Kidney epithelial cell (primary cell): ENCODE data around the gene ESCO1. TPM values are rescaled to one million over a fixed set of nuclear protein-coding genes. Genes with fewer than 3 reads are reported as not detected.

Experiments
- DNase-seq: peaks from one replicate; pipeline ENCODE4 v3.0.0-alpha.2; 2010; ENCODE audit warnings: low read depth
- H3K27me3 ChIP-seq: 2 replicates; pipeline ENCODE4 v1.6.0; 2011; ENCODE audit warnings: low read length; ENCODE audit not compliant: control insufficient read depth, insufficient read depth
- H3K36me3 ChIP-seq: 2 replicates; pipeline ENCODE4 v1.5.1; 2011; ENCODE audit warnings: low read length; ENCODE audit not compliant: control insufficient read depth, insufficient read depth
- H3K4me3 ChIP-seq: 2 replicates; pipeline ENCODE4 v1.5.1; 2011; ENCODE audit warnings: low read depth, mild to moderate bottlenecking, control low read depth, low read length
- CTCF ChIP-seq: IDR thresholded peaks from 2 replicates; pipeline ENCODE4 v1.5.1; 2011; ENCODE audit warnings: mild to moderate bottlenecking, moderate library complexity, low read length, control low read depth, inconsistent platforms; ENCODE audit not compliant: insufficient read depth, poor library complexity, severe bottlenecking
- total RNA-seq: library from RNA; depleted of rRNA; stranded (reverse); fragments of >200 nt; gene quantifications from 2 replicates; pipeline ENCODE4 v1.2.3, GENCODE V29; 2015

The ESCO1 gene
- total RNA-seq, 1 donor from 2014 or later: 18.9 TPM

GRCh38 chr18:21489919-21490495, 110.5 kb downstream of the ESCO1 start:
- Histone ChIP-seq H3K4me3 (no peak overlapping the region), H3K27me3 (no peaks in the 10 kb centered on the region), H3K36me3 (no peaks in the 10 kb centered on the region)
- DNase-seq: no peak
- TF ChIP-seq CTCF: no peak

DNA sequence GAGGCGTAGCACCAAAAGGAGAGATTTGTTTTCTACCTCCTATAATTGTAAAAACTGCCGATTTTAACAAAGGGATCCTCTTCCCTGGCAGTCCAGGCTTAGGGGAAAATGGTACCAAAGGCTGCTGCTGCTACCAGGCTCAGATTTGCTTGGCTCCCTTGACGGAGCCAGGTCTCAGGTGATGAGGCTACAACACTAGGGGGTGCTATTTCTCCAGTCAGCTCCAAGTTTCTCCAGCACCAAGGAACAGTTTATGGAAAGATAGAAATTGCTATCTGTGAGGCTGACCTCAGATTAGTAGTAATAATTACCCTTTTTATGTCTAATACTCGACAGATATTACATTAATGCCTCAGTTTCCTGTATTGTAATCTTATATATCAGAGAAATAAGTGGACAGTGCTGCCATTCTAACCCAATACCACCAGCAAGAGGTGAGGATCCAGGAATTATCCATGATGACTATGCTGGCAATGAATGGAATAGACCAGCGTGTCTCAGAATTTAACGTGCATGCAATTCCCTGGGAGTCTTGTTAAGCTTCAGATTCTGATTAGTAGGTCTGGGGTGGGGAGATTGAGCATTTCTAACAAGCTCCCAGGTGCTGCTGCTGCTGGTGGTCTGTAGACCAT, 111.3 kb downstream of the ESCO1 start:
- TF ChIP-seq CTCF: peak; percentile 75
- DNase-seq: peak; percentile 1
- H3K4me3 ChIP-seq: no peak overlapping the region

DNA sequence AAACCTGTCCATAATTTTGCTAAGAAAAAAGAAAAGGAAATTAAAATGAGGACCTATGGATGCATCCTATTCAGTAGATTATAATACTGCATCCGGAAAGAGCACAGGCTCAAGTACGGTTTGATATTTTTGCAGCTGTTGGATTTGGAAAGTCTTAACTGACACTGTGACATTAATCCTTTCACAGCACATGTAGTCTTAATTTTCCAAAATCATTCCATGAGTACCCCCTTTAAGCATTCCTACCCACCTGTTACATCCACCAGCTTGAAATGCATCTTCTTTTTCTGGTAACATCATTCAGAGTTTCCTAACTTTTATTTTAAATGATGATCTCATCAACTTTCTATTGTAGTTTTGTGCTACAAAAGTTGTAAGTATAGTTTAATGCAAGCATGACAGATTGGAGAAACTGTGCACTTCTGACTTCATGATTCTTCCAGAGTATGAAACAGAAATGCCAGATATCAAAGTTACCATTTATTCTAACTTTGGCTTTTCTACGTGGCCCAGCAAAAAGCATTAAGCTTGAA, 113.5 kb downstream of the ESCO1 start:
- Histone ChIP-seq H3K27me3 (no peaks in the 10 kb centered on the region), H3K4me3 (no peak overlapping the region), H3K36me3 (no peaks in the 10 kb centered on the region)
- no peak for DNase-seq
- TF ChIP-seq CTCF: no peak

More for the DNA sequence above, 111.3 kb downstream of the ESCO1 start:
- H3K27me3 ChIP-seq: no peaks in the 10 kb centered on the region
- no peaks in the 10 kb centered on the region for H3K36me3 ChIP-seq

DNA sequence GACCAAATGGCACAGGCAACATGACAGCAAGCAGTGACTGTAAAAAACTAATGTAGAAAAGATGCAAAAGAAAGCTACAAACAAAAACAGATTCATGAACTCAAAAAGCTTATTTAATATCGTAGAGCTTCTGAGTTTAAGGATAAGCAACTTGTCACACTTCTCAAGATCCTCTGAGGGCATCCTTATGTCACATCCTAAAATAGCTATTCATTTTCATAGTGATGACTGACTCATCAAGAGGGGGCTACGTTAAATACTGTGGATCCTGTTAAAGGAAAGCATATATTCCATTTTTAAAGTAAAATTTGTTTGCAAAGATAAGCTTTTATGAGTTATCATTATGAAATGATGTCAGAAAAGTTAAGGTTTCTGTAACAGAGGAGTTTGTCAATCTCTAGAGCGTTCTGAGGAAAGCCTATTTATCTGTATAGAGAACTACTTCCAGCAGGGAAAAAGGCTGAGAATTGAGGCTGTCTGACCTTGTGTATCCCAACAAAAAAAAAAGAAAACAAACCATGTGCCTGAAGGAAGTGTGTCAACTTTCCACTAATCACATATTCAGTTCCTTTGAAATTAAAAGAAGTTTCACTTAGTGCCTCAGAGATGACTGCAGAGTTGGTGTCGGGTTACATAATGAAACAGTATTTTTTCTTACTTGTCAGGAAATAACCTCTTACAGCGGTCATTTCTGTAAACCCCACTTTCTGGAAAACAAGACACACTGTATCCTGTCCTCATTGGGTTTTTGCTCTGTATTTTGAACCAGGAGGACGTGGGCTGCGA, 115.5 kb downstream of the ESCO1 start:
- TF ChIP-seq CTCF: no peak
- Histone ChIP-seq H3K36me3 (no peaks in the 10 kb centered on the region), H3K27me3 (no peaks in the 10 kb centered on the region), H3K4me3 (no peak overlapping the region)
- no peak for DNase-seq

GRCh38 chr18:21483051-21483450, 117.5 kb downstream of the ESCO1 start:
- DNase-seq: no peak
- no peak overlapping the region for H3K4me3 ChIP-seq

More at GRCh38 chr18:21483051-21483450, 117.5 kb downstream of the ESCO1 start:
- no peaks in the 10 kb centered on the region for H3K36me3 ChIP-seq
- H3K27me3 ChIP-seq: no peaks in the 10 kb centered on the region
- TF ChIP-seq CTCF: no peak
